Uterus (tissue), 4 donors: ENCODE measurements around the gene PRRT3. TPM values are rescaled to one million over a fixed set of nuclear protein-coding genes. Genes with fewer than 3 reads are reported as not detected.

Source experiments
- DNase-seq, 2 donors: peaks; one replicate each; pipeline ENCODE4 v3.0.0-alpha.2; 2019 to 2020
- H3K27ac ChIP-seq, 2 donors: fragments of 200-600 bp; sonication (generic); 1 replicate in 1 of 2; 2 replicates in 1 of 2; pipeline ENCODE4 v1.5.1; 2016 to 2018
- H3K27me3 ChIP-seq, 2 donors: fragments of 200-600 bp; sonication (generic); one replicate each; pipeline ENCODE4 v1.5.1; 2018 to 2019; ENCODE audit warnings: control low read depth in 1 of 2
- H3K36me3 ChIP-seq, 2 donors: fragments of 200-600 bp; sonication (generic); one replicate each; pipeline ENCODE4 v1.5.1; 2019; ENCODE audit warnings: control low read depth in 1 of 2
- H3K4me1 ChIP-seq, 2 donors: fragments of 200-600 bp; sonication (generic); one replicate each; pipeline ENCODE4 v1.5.1; 2018 to 2019; ENCODE audit warnings: control low read depth in 1 of 2
- H3K4me3 ChIP-seq, 2 donors: fragments of 200-600 bp; sonication (generic); 1 replicate in 1 of 2; 2 replicates in 1 of 2; pipeline ENCODE4 v1.5.1; 2018 to 2019; ENCODE audit warnings: mild to moderate bottlenecking in 1 of 2
- H3K9me3 ChIP-seq, 2 donors: fragments of 200-600 bp; sonication (generic); one replicate each; pipeline ENCODE4 v1.5.1; 2019; ENCODE audit warnings: control low read depth in 1 of 2
- CTCF ChIP-seq, 4 experiments: fragments of 200-600 bp in 2 of 4; fragments of 450-650 bp in 2 of 4; sonication (generic) in 2 of 4; IDR thresholded peaks; one replicate each; pipeline ENCODE4 v1.5.1; 2016 to 2019; ENCODE audit warnings: antibody characterized with exemption in 4 of 4, mild to moderate bottlenecking in 2 of 4, moderate library complexity in 1 of 4
- POLR2A ChIP-seq, 2 donors: fragments of 450-650 bp; IDR thresholded peaks; one replicate each; pipeline ENCODE4 v1.6.1; 2016; ENCODE audit warnings: antibody characterized with exemption in 2 of 2, mild to moderate bottlenecking in 1 of 2, moderate library complexity in 1 of 2
- intact Hi-C: fragments of 100-400 bp; cut with DNase I; formaldehyde crosslinking; loops from one replicate; pipeline ENCODE4 v1.15.1; 2023; ENCODE audit warnings: low total_unique reads
- total RNA-seq, 4 donors: library from RNA; depleted of rRNA in 3 of 4; stranded (reverse); fragments of >200 nt in 3 of 4; gene quantifications; one replicate each; pipeline versions ENCODE4 v1.1.0 to v1.2.4, GENCODE V29; 2014 to 2023
- donor health status: DM: yes; HTN: yes; CAD: no.

PRRT3 gene
- total RNA-seq, 4 donors from 2014 or later: 0.51 to 8.2 (median 2.2) TPM

GRCh38 chr3:9951598-9951961 lies 628 bp downstream of the PRRT3 start:
- intact Hi-C loops: no loop called here

GRCh38 chr3:9951126-9951525 lies 1.1 kb downstream of the PRRT3 start:
- no peaks in the 10 kb centered on the region for H3K27me3 ChIP-seq
- no peaks in the 10 kb centered on the region for H3K9me3 ChIP-seq
- H3K27ac ChIP-seq: no peak overlapping the region
- H3K4me1 ChIP-seq: peaks cover 0 to 12% of the 10 kb centered on the region in 2 donors
- no peaks in the 10 kb centered on the region for H3K36me3 ChIP-seq
- no peak for TF ChIP-seq CTCF (IDR thresholded peaks at IDR 0.05)
- TF ChIP-seq POLR2A (IDR thresholded peaks at IDR 0.05): no peak
- no peak for DNase-seq
- no peak overlapping the region for H3K4me3 ChIP-seq
- intact Hi-C loops: no loop called here

More at GRCh38 chr3:9951598-9951961, 628 bp downstream of the PRRT3 start:
- no peak overlapping the region for H3K27ac ChIP-seq
- no peak for DNase-seq
- no peak for TF ChIP-seq POLR2A (IDR thresholded peaks at IDR 0.05)
- no peak for TF ChIP-seq CTCF (IDR thresholded peaks at IDR 0.05)
- H3K27me3 ChIP-seq: no peaks in the 10 kb centered on the region
- peaks cover 0 to 12% of the 10 kb centered on the region in 2 donors for H3K4me1 ChIP-seq
- peak overlapping the region in 1 of 2 donors; percentile 52 for H3K4me3 ChIP-seq
- no peaks in the 10 kb centered on the region for H3K36me3 ChIP-seq
- no peaks in the 10 kb centered on the region for H3K9me3 ChIP-seq

- no peak overlapping the region for H3K4me3 ChIP-seq
- intact Hi-C loops: no loop called here
- no peaks in the 10 kb centered on the region for H3K36me3 ChIP-seq
- H3K27me3 ChIP-seq: no peaks in the 10 kb centered on the region
- DNase-seq: no peak
- H3K27ac ChIP-seq: no peak overlapping the region
- peaks cover 0 to 12% of the 10 kb centered on the region in 2 donors for H3K4me1 ChIP-seq
- no peaks in the 10 kb centered on the region for H3K9me3 ChIP-seq
- TF ChIP-seq POLR2A (IDR thresholded peaks at IDR 0.05) (no peak), CTCF (IDR thresholded peaks at IDR 0.05) (no peak)
These were observed 2.6 kb downstream of the PRRT3 start for GRCh38 chr3:9949626-9950025.

- Histone ChIP-seq H3K9me3 (no peaks in the 10 kb centered on the region), H3K27me3 (no peaks in the 10 kb centered on the region), H3K4me3 (no peak overlapping the region), H3K4me1 (peaks cover 0 to 12% of the 10 kb centered on the region in 2 donors), H3K27ac (no peak overlapping the region), H3K36me3 (no peaks in the 10 kb centered on the region)
- no peak for DNase-seq
- intact Hi-C loops: no loop called here
- TF ChIP-seq POLR2A (IDR thresholded peaks at IDR 0.05): no peak
- no peak for TF ChIP-seq CTCF (IDR thresholded peaks at IDR 0.05)
These were observed 3.1 kb downstream of the PRRT3 start for GRCh38 chr3:9949115-9949514.

GRCh38 chr3:9948586-9948985 lies 3.6 kb downstream of the PRRT3 start:
- H3K27me3 ChIP-seq: no peaks in the 10 kb centered on the region
- H3K9me3 ChIP-seq: no peaks in the 10 kb centered on the region
- no peak for TF ChIP-seq CTCF (IDR thresholded peaks at IDR 0.05)
- TF ChIP-seq POLR2A (IDR thresholded peaks at IDR 0.05): no peak
- no peaks in the 10 kb centered on the region for H3K36me3 ChIP-seq
- H3K4me1 ChIP-seq: peaks cover 0 to 12% of the 10 kb centered on the region in 2 donors
- no peak for DNase-seq
- intact Hi-C loops: no loop called here
- no peak overlapping the region for H3K27ac ChIP-seq
- H3K4me3 ChIP-seq: no peak overlapping the region
